Effector memory CD4-positive, alpha-beta T cell (primary cell): Measurements from ENCODE around the gene BCL7A.

Experiments used
- DNase-seq, 3 donors: peaks; one replicate each; pipeline ENCODE4 v3.0.0-alpha.2; 2020
- H3K27ac ChIP-seq: 2 replicates; pipeline ENCODE4 v1.7.0; 2013; ENCODE audit warnings: mild to moderate bottlenecking, low read length, moderate library complexity; ENCODE audit not compliant: insufficient read depth, poor library complexity, severe bottlenecking
- H3K27me3 ChIP-seq: replicated peaks from 2 replicates; pipeline ENCODE4 v1.7.0; 2013; ENCODE audit warnings: mild to moderate bottlenecking, low read length; ENCODE audit not compliant: insufficient read depth, control insufficient read depth, poor library complexity, severe bottlenecking
- H3K36me3 ChIP-seq: 2 replicates; pipeline ENCODE4 v1.7.0; 2013; ENCODE audit warnings: mild to moderate bottlenecking, low read length, moderate library complexity; ENCODE audit not compliant: control insufficient read depth, insufficient read depth
- H3K4me1 ChIP-seq: 2 replicates; pipeline ENCODE4 v1.7.0; 2013; ENCODE audit warnings: low read length, mild to moderate bottlenecking; ENCODE audit not compliant: control insufficient read depth, insufficient read depth, poor library complexity, severe bottlenecking
- H3K4me3 ChIP-seq: 2 replicates; pipeline ENCODE4 v1.7.0; 2013; ENCODE audit warnings: low read length, low read depth, mild to moderate bottlenecking; ENCODE audit not compliant: insufficient read depth, poor library complexity, severe bottlenecking
- H3K9me3 ChIP-seq: 2 replicates; pipeline ENCODE4 v1.7.0; 2013; ENCODE audit warnings: mild to moderate bottlenecking, low read length, moderate library complexity; ENCODE audit not compliant: control insufficient read depth

The BCL7A gene

GRCh38 chr12:122106843-122107242 is 85.2 kb downstream of the BCL7A start:
- H3K4me3 ChIP-seq: no peak overlapping the region
- H3K27me3 ChIP-seq: no peaks in the 10 kb centered on the region
- H3K9me3 ChIP-seq: no peaks in the 10 kb centered on the region
- no peak for DNase-seq
- peaks cover 30% of the 10 kb centered on the region for H3K4me1 ChIP-seq
- no peaks in the 10 kb centered on the region for H3K36me3 ChIP-seq
- no peak overlapping the region for H3K27ac ChIP-seq

GRCh38 chr12:122107261-122107660 is 85.6 kb downstream of the BCL7A start:
- no peak for DNase-seq
- Histone ChIP-seq H3K4me3 (no peak overlapping the region), H3K27ac (no peak overlapping the region), H3K36me3 (no peaks in the 10 kb centered on the region), H3K27me3 (no peaks in the 10 kb centered on the region), H3K9me3 (no peaks in the 10 kb centered on the region), H3K4me1 (peaks cover 30% of the 10 kb centered on the region)

GRCh38 chr12:122111089-122111641 is 89.5 kb downstream of the BCL7A start:
- H3K9me3 ChIP-seq: no peaks in the 10 kb centered on the region
- H3K4me1 ChIP-seq: peaks cover 22% of the 10 kb centered on the region
- H3K27me3 ChIP-seq: no peaks in the 10 kb centered on the region
- H3K4me3 ChIP-seq: no peak overlapping the region
- no peak overlapping the region for H3K27ac ChIP-seq
- no peak for DNase-seq
- H3K36me3 ChIP-seq: no peaks in the 10 kb centered on the region
